Panc1 (cell line): Measurements from ENCODE around the gene CHMP5. TPM values are rescaled to one million over a fixed set of nuclear protein-coding genes. Genes with fewer than 3 reads are reported as not detected.

Experiments used
- ATAC-seq: fragments of 200-7000 bp; cut with Tn5 transposase; 2 replicates; pipeline ENCODE4 v1.9.1; 2020; ENCODE audit warnings: mild to moderate bottlenecking, moderate library complexity
- BruUV-seq: library from RNA; stranded (reverse); fragments of 400-500 nt; replicated peaks from 2 replicates; lab custom pipeline; 2021; lab: Mats Ljungman, UMichigan
- CTCF ChIA-PET: fragments of 300-600 bp; sonication (Branson Sonifier 250); formaldehyde crosslinking; loops from one replicate; lab custom pipeline; 2022; ENCODE audit warnings: antibody characterized with exemption; lab: Charles Lee
- POLR2A ChIA-PET: fragments of 300-600 bp; sonication (Branson Sonifier 250); formaldehyde crosslinking; loops from one replicate; lab custom pipeline; 2022; ENCODE audit warnings: antibody characterized with exemption; lab: Charles Lee
- DNase-seq: peaks from one replicate; pipeline ENCODE4 v3.0.0-alpha.2; 2010; ENCODE audit warnings: low read depth, low spot score
- H3K27ac ChIP-seq: 2 replicates; pipeline ENCODE4 v1.5.1; 2011; ENCODE audit warnings: mild to moderate bottlenecking, low read length, inconsistent platforms
- H3K27me3 ChIP-seq: fragments of 200-500 bp; sonication (Bioruptor generic); 2 replicates; pipeline ENCODE4 v1.6.0; 2014; ENCODE audit warnings: low read length, inconsistent platforms; ENCODE audit not compliant: control insufficient read depth, insufficient read depth
- H3K36me3 ChIP-seq: fragments of 200-500 bp; sonication (Bioruptor generic); 2 replicates; pipeline ENCODE4 v1.5.1; 2014; ENCODE audit warnings: inconsistent platforms, mild to moderate bottlenecking, low read length, moderate library complexity; ENCODE audit not compliant: control insufficient read depth, insufficient read depth
- H3K4me1 ChIP-seq: 2 replicates; pipeline ENCODE4 v1.5.1; 2011; ENCODE audit warnings: inconsistent platforms, mild to moderate bottlenecking, low read length, moderate library complexity; ENCODE audit not compliant: control insufficient read depth, insufficient read depth
- H3K4me3 ChIP-seq, 2 experiments: 2 replicates each; pipeline ENCODE4 v1.5.1; 2011 to 2012; ENCODE audit warnings: low read depth in 2 of 2, low read length in 2 of 2, mild to moderate bottlenecking in 2 of 2, inconsistent platforms in 1 of 2, moderate library complexity in 1 of 2
- H3K9me3 ChIP-seq: fragments of 200-500 bp; sonication (Bioruptor generic); 2 replicates; pipeline ENCODE4 v1.5.1; 2014; ENCODE audit warnings: low read depth, mild to moderate bottlenecking, inconsistent platforms, low read length, moderate library complexity; ENCODE audit not compliant: control insufficient read depth, insufficient read depth
- CTCF ChIP-seq: fragments of 450-650 bp; IDR thresholded peaks from 2 replicates; pipeline ENCODE4 v1.5.1; 2017; ENCODE audit warnings: mild to moderate bottlenecking
- POLR2AphosphoS5 ChIP-seq: IDR thresholded peaks from 2 replicates; pipeline ENCODE4 v1.6.1; 2012; ENCODE audit warnings: mild to moderate bottlenecking, low read depth, low read length, moderate library complexity
- REST ChIP-seq, 2 experiments: IDR thresholded peaks; 2 replicates each; pipeline ENCODE4 v1.6.1; 2011 to 2012; ENCODE audit warnings: low read depth in 2 of 2, control low read depth in 1 of 2, low read length in 1 of 2, mild to moderate bottlenecking in 1 of 2, moderate library complexity in 1 of 2; ENCODE audit not compliant: insufficient read depth in 1 of 2
- SIN3A ChIP-seq: IDR thresholded peaks from 2 replicates; pipeline ENCODE4 v1.6.1; 2012; ENCODE audit warnings: low read depth, mild to moderate bottlenecking, low read length, moderate library complexity, borderline replicate concordance; ENCODE audit not compliant: insufficient read depth
- TCF7L2 ChIP-seq: IDR thresholded peaks from 2 replicates; pipeline ENCODE4 v1.6.1; 2011; ENCODE audit warnings: mild to moderate bottlenecking, low read depth, low read length, inconsistent platforms
- in situ Hi-C: cut with HindIII; loops from 2 replicates; pipeline ENCODE4 v1.10.0; 2016; ENCODE audit warnings: low sequenced_read_pairs, low pct_unique_long_range_greater_than_20kb
- intact Hi-C: fragments of 100-400 bp; cut with micrococcal nuclease; formaldehyde crosslinking; loops from one replicate; pipeline ENCODE4 v1.10.0; 2022; ENCODE audit not compliant: unreplicated experiment
- total RNA-seq: library from RNA; stranded (reverse); gene quantifications from one replicate; pipeline ENCODE4 v1.2.1, GENCODE V29; 2021; ENCODE audit not compliant: unreplicated experiment

Gene CHMP5
- total RNA-seq, 1 experiment from 2014 or later = 74.5 TPM

GRCh38 chr9:33254211-33254610 lies 10.6 kb upstream of the CHMP5 start:
- ChIA-PET CTCF (interaction anchor here (0.6 kb wide), 2 partner anchors 20 to 943 kb away, joined by 4 to 5 read pairs; no protein-coding TSS in a partner anchor), POLR2A (no interaction called here)
- DNase-seq (no peak), ATAC-seq (no peak)
- no peak overlapping the region for H3K27ac ChIP-seq
- H3K4me1 ChIP-seq = no peaks in the 10 kb centered on the region
- BruUV-seq = no TSS peak
- no peaks in the 10 kb centered on the region for H3K27me3 ChIP-seq
- H3K4me3 ChIP-seq = no peak overlapping the region
- intact Hi-C loops = no loop called here
- TF ChIP-seq SIN3A (no peak), REST (IDR thresholded peaks at IDR 0.05; ENCODE audit: insufficient read depth in 1 of 2, low read depth in 2 of 2, low read length in 1 of 2) (no peak), POLR2AphosphoS5 (no peak), TCF7L2 (no peak), CTCF (no peak)
- peaks cover 25% of the 10 kb centered on the region for H3K36me3 ChIP-seq
- in situ Hi-C loops = no loop called here
- H3K9me3 ChIP-seq = no peaks in the 10 kb centered on the region

- Histone ChIP-seq H3K4me3 (no peak overlapping the region), H3K27me3 (no peaks in the 10 kb centered on the region), H3K27ac (no peak overlapping the region), H3K9me3 (no peaks in the 10 kb centered on the region), H3K4me1 (no peaks in the 10 kb centered on the region), H3K36me3 (peaks cover 30% of the 10 kb centered on the region)
- ChIA-PET CTCF (no interaction called here), POLR2A (interaction anchor here (0.5 kb wide), 1 partner anchor 28 kb away, joined by 3 read pairs; no protein-coding TSS in a partner anchor)
- no peak for TF ChIP-seq TCF7L2
- TF ChIP-seq POLR2AphosphoS5 = no peak
- TF ChIP-seq SIN3A = no peak
- no peak for TF ChIP-seq CTCF
- TF ChIP-seq REST (IDR thresholded peaks at IDR 0.05; ENCODE audit: insufficient read depth in 1 of 2, low read depth in 2 of 2, low read length in 1 of 2) = no peak
- BruUV-seq = no TSS peak
- DNase-seq = no peak
- intact Hi-C loops = no loop called here
- ATAC-seq = no peak
- in situ Hi-C loops = no loop called here
These were observed 9.8 kb upstream of the CHMP5 start for GRCh38 chr9:33255014-33255413.
